ENCODE measurements around the gene GAPDH. TPM values are rescaled to one million over a fixed set of nuclear protein-coding genes. Genes with fewer than 3 reads are reported as not detected.

GAPDH gene
- total and polyA plus RNA-seq, 10 of the 15 experiments (the other 5 are each of a cell fraction or from before 2014, with no cell fraction given): 5,606 to 14,240 (median 9,400) TPM

Small RNAs within 50 kb of the gene (small RNA-seq; reads per million reads assigned to genes)
- 38.3 reads per million, percentile 98 among the genes with 10 or more reads in this experiment for gene SCARNA11

Other genes with a start within 250 kb of the GAPDH start
Only the 7 nearest of the 21 such genes appear.
- 39.1 and 40.4 TPM in 2 replicates for gene TAPBPL, start 82.5 kb upstream of the GAPDH start, total RNA-seq (2014; rRNA removed)
- 24.7 and 25.0 TPM in 2 replicates for gene TAPBPL, start 82.5 kb upstream of the GAPDH start, total RNA-seq (2014; rRNA removed; fragmentation: Illumina TruSeq; extraction: Trizol)
- 26.4 and 29.0 TPM in 2 replicates for gene TAPBPL, start 82.5 kb upstream of the GAPDH start, total RNA-seq (2021)
- gene TAPBPL, start 82.5 kb upstream of the GAPDH start, polyA plus RNA-seq (2011; rRNA removed): 28.5 and 45.0 TPM in 2 replicates
- 13.0 and 26.4 TPM in 2 replicates for gene TAPBPL, start 82.5 kb upstream of the GAPDH start, polyA plus RNA-seq (2014; fragmentation: Illumina TruSeq; extraction: Trizol)
- gene TAPBPL, start 82.5 kb upstream of the GAPDH start, polyA plus RNA-seq (2014; fragmentation: Nextera tagmentation; extraction: Ambion mirVana): 10 to 100 TPM; 12.4 to 20.9 TPM
- 40.4 and 43.1 TPM in 2 replicates for gene TAPBPL, start 82.5 kb upstream of the GAPDH start, polyA plus RNA-seq (2014; rRNA removed)
- gene TAPBPL, start 82.5 kb upstream of the GAPDH start, polyA plus RNA-seq (2016; fragmentation: Nextera tagmentation; extraction: Ambion mirVana): 10 to 100 TPM; 33.3 to 39.9 TPM
- 28.9 and 31.5 TPM in 2 replicates for gene VAMP1, start 63.8 kb upstream of the GAPDH start, total RNA-seq (2014; rRNA removed)
- 14.8 and 16.6 TPM in 2 replicates for gene VAMP1, start 63.8 kb upstream of the GAPDH start, total RNA-seq (2014; rRNA removed; fragmentation: Illumina TruSeq; extraction: Trizol)
- gene VAMP1, start 63.8 kb upstream of the GAPDH start, total RNA-seq (2021): 26.0 and 26.2 TPM in 2 replicates
- 37.1 and 41.3 TPM in 2 replicates for gene VAMP1, start 63.8 kb upstream of the GAPDH start, polyA plus RNA-seq (2011; rRNA removed)
- 32.3 and 36.1 TPM in 2 replicates for gene VAMP1, start 63.8 kb upstream of the GAPDH start, polyA plus RNA-seq (2014; fragmentation: Illumina TruSeq; extraction: Trizol)
- 1 to 10 TPM; 4.8 to 8.8 TPM for gene VAMP1, start 63.8 kb upstream of the GAPDH start, polyA plus RNA-seq (2014; fragmentation: Nextera tagmentation; extraction: Ambion mirVana)
- gene VAMP1, start 63.8 kb upstream of the GAPDH start, polyA plus RNA-seq (2014; rRNA removed): 121 and 123 TPM in 2 replicates
- 10 to 100 TPM; 25.9 to 28.9 TPM for gene VAMP1, start 63.8 kb upstream of the GAPDH start, polyA plus RNA-seq (2016; fragmentation: Nextera tagmentation; extraction: Ambion mirVana)
- gene MRPL51, start 41.3 kb upstream of the GAPDH start, total RNA-seq (2014; rRNA removed): 137 and 175 TPM in 2 replicates
- 254 and 259 TPM in 2 replicates for gene MRPL51, start 41.3 kb upstream of the GAPDH start, total RNA-seq (2014; rRNA removed; fragmentation: Illumina TruSeq; extraction: Trizol)
- gene MRPL51, start 41.3 kb upstream of the GAPDH start, total RNA-seq (2021): 275 and 276 TPM in 2 replicates
- 159 and 252 TPM in 2 replicates for gene MRPL51, start 41.3 kb upstream of the GAPDH start, polyA plus RNA-seq (2011; rRNA removed)
- gene MRPL51, start 41.3 kb upstream of the GAPDH start, polyA plus RNA-seq (2014; fragmentation: Illumina TruSeq; extraction: Trizol): 241 and 255 TPM in 2 replicates
- gene MRPL51, start 41.3 kb upstream of the GAPDH start, polyA plus RNA-seq (2014; fragmentation: Nextera tagmentation; extraction: Ambion mirVana): 1,000 to 10,000 TPM in 1 of 2 experiments, 100 to 1,000 TPM in 1; 908 to 1,202 TPM
- gene MRPL51, start 41.3 kb upstream of the GAPDH start, polyA plus RNA-seq (2014; rRNA removed): 167 and 183 TPM in 2 replicates
- gene MRPL51, start 41.3 kb upstream of the GAPDH start, polyA plus RNA-seq (2016; fragmentation: Nextera tagmentation; extraction: Ambion mirVana): 100 to 1,000 TPM; 583 to 588 TPM
- 141 and 144 TPM in 2 replicates for gene NCAPD2, start 40.4 kb upstream of the GAPDH start, total RNA-seq (2014; rRNA removed)
- 96.9 and 98.2 TPM in 2 replicates for gene NCAPD2, start 40.4 kb upstream of the GAPDH start, total RNA-seq (2014; rRNA removed; fragmentation: Illumina TruSeq; extraction: Trizol)
- gene NCAPD2, start 40.4 kb upstream of the GAPDH start, total RNA-seq (2021): 110 and 113 TPM in 2 replicates
- gene NCAPD2, start 40.4 kb upstream of the GAPDH start, polyA plus RNA-seq (2011; rRNA removed): 84.0 and 160 TPM in 2 replicates
- gene NCAPD2, start 40.4 kb upstream of the GAPDH start, polyA plus RNA-seq (2014; fragmentation: Illumina TruSeq; extraction: Trizol): 110 and 146 TPM in 2 replicates
- gene NCAPD2, start 40.4 kb upstream of the GAPDH start, polyA plus RNA-seq (2014; fragmentation: Nextera tagmentation; extraction: Ambion mirVana): 10 to 100 TPM; 24.2 to 32.8 TPM
- 114 TPM in 2 replicates for gene NCAPD2, start 40.4 kb upstream of the GAPDH start, polyA plus RNA-seq (2014; rRNA removed)
- 100 to 1,000 TPM; 105 to 108 TPM for gene NCAPD2, start 40.4 kb upstream of the GAPDH start, polyA plus RNA-seq (2016; fragmentation: Nextera tagmentation; extraction: Ambion mirVana)
- gene IFFO1, start 21.5 kb downstream of the GAPDH start, total RNA-seq (2014; rRNA removed): 6.3 and 7.1 TPM in 2 replicates
- gene IFFO1, start 21.5 kb downstream of the GAPDH start, total RNA-seq (2014; rRNA removed; fragmentation: Illumina TruSeq; extraction: Trizol): 4.7 and 5.1 TPM in 2 replicates
- 14.4 and 16.6 TPM in 2 replicates for gene IFFO1, start 21.5 kb downstream of the GAPDH start, total RNA-seq (2021)
- gene IFFO1, start 21.5 kb downstream of the GAPDH start, polyA plus RNA-seq (2011; rRNA removed): 5.0 and 7.1 TPM in 2 replicates
- 2.2 and 5.4 TPM in 2 replicates for gene IFFO1, start 21.5 kb downstream of the GAPDH start, polyA plus RNA-seq (2014; fragmentation: Illumina TruSeq; extraction: Trizol)
- under 1 TPM; 0.50 to 0.93 TPM for gene IFFO1, start 21.5 kb downstream of the GAPDH start, polyA plus RNA-seq (2014; fragmentation: Nextera tagmentation; extraction: Ambion mirVana)
- gene IFFO1, start 21.5 kb downstream of the GAPDH start, polyA plus RNA-seq (2014; rRNA removed): 20.9 and 21.8 TPM in 2 replicates
- 1 to 10 TPM; 2.7 to 8.8 TPM for gene IFFO1, start 21.5 kb downstream of the GAPDH start, polyA plus RNA-seq (2016; fragmentation: Nextera tagmentation; extraction: Ambion mirVana)
- gene NOP2, start 33.8 kb downstream of the GAPDH start, total RNA-seq (2014; rRNA removed): 93.6 and 97.4 TPM in 2 replicates
- gene NOP2, start 33.8 kb downstream of the GAPDH start, total RNA-seq (2014; rRNA removed; fragmentation: Illumina TruSeq; extraction: Trizol): 61.3 and 62.3 TPM in 2 replicates
- 99.1 and 102 TPM in 2 replicates for gene NOP2, start 33.8 kb downstream of the GAPDH start, total RNA-seq (2021)
- 74.7 and 91.2 TPM in 2 replicates for gene NOP2, start 33.8 kb downstream of the GAPDH start, polyA plus RNA-seq (2011; rRNA removed)
- 116 and 121 TPM in 2 replicates for gene NOP2, start 33.8 kb downstream of the GAPDH start, polyA plus RNA-seq (2014; fragmentation: Illumina TruSeq; extraction: Trizol)
- 10 to 100 TPM; 26.5 to 27.3 TPM for gene NOP2, start 33.8 kb downstream of the GAPDH start, polyA plus RNA-seq (2014; fragmentation: Nextera tagmentation; extraction: Ambion mirVana)
- 96.9 and 98.8 TPM in 2 replicates for gene NOP2, start 33.8 kb downstream of the GAPDH start, polyA plus RNA-seq (2014; rRNA removed)
- gene NOP2, start 33.8 kb downstream of the GAPDH start, polyA plus RNA-seq (2016; fragmentation: Nextera tagmentation; extraction: Ambion mirVana): 100 to 1,000 TPM; 112 to 114 TPM
- 303 and 304 TPM in 2 replicates for gene CHD4, start 72.9 kb downstream of the GAPDH start, total RNA-seq (2014; rRNA removed)
- gene CHD4, start 72.9 kb downstream of the GAPDH start, total RNA-seq (2014; rRNA removed; fragmentation: Illumina TruSeq; extraction: Trizol): 182 and 184 TPM in 2 replicates
- gene CHD4, start 72.9 kb downstream of the GAPDH start, total RNA-seq (2021): 323 and 342 TPM in 2 replicates
- 83.6 and 113 TPM in 2 replicates for gene CHD4, start 72.9 kb downstream of the GAPDH start, polyA plus RNA-seq (2011; rRNA removed)
- 250 and 254 TPM in 2 replicates for gene CHD4, start 72.9 kb downstream of the GAPDH start, polyA plus RNA-seq (2014; fragmentation: Illumina TruSeq; extraction: Trizol)
- 100 to 1,000 TPM in 1 of 2 experiments, 10 to 100 TPM in 1; 58.6 to 109 TPM for gene CHD4, start 72.9 kb downstream of the GAPDH start, polyA plus RNA-seq (2014; fragmentation: Nextera tagmentation; extraction: Ambion mirVana)
- 179 and 208 TPM in 2 replicates for gene CHD4, start 72.9 kb downstream of the GAPDH start, polyA plus RNA-seq (2014; rRNA removed)
- gene CHD4, start 72.9 kb downstream of the GAPDH start, polyA plus RNA-seq (2016; fragmentation: Nextera tagmentation; extraction: Ambion mirVana): 100 to 1,000 TPM in 1 of 2 experiments, 10 to 100 TPM in 1; 99.6 to 109 TPM